ENCODE measurements around the gene TTC38. TPM values are rescaled to one million over a fixed set of nuclear protein-coding genes. Genes with fewer than 3 reads are reported as not detected.

Gene TTC38
- total RNA-seq = 18.8 and 34.7 TPM in 2 replicates

DNA sequence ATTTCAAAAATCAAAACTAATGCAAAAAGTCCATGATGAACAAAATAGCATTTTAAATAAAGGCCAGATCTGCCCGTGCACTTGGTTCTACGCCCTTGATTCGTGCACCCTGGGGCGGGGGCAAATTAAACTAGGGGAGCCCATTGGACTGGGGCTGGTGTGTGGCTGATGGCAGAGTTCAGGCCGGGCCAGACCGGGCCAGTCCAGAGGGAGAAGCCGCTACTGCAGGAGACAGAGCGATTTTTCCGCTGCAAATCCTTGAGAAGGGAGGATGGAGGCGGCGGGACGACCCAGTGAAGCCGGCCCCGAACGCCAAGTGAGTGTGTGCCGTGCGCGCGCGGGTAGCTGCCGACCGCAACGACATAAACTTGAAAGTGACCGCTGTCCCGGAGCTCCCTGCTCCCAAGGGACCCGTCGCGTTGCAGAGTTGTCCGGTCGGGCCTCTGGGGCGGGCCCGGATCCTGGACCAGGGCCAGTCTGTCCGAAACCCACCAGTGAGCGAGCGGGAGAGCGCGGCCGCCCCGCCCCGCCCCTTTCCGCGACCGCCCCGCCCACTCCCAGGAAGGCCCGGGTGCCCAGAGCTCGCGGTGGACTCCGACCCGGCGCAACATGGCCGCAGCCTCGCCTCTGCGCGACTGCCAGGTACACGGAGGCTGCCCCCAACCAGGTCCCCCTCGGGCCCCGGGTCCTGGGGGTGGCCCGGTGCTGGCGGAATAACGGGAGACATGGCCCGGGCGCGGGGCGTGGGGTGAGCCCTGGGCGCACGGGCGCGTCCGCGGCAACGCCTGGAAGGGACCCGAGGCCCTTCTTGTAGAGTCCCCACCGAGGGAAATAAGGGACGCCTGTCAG, at the start of gene TTC38:
TTC38 (plus strand) TSS at position 578 of the 849 bp plus-strand sequence; CDS start at position 610, 32 bp downstream.

DNA sequence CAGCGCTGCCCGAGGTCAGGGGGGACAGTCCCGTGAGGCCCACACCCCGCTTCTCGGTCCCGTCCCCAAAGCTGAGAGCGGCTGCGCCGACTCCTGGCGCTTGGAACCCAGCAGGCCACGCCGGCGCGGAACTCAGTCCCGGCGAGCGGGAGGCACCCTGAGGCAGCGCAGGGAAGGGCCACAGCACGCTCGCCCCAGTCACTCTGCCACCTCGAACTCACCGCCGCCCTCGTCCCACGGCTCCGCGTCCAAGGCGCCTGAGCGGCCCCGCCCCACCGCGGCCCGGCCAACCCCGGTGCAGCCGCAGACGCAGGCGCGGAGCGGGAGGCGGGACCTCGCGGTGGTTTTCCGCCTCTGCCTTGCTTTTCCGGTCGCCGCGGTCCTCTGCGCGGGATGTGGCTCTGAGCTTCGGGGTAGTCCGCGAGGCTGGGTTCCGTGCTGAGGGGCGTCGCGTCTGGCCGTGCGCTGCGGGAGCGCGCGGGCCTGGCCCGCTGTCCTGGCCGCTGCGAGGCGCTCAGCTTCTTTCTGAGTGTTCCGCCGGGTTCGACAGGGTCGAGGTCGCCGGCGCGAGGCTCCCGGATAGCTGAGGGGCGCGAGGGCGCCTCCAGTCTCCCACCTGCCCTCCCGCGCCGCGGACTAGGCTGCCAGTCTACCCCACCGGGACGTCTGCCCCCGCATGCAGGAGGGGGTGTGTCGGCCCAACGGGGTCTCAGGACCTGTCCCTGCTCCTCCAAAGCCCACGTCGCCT, 17.6 kb upstream of the TTC38 start, which contains the start of gene CDPF1:
CDPF1 (minus strand) TSS at position 259 of the 748 bp plus-strand sequence. CDS start 2,009 bp downstream, outside the sequence.

DNA sequence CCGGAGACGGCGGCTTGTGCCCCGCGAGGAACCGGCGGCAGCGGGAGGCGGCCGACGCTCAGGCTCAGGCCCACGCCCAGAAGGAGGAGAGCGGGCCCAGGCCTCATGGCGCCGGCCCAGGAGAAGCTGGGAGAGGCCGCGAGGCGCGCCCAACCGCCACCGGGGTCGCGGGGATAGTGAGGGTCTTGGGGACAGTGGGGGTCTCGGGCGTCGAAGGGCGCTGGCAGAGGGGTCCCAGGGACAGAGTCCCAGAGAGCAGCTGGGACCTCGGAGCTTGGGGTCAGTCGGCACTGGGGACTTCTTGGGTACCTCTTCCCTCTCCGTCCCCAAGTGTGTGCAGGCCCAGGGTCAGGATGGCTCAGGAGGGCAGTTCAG, 4.6 kb upstream of the TTC38 start, which contains the start of gene PKDREJ:
PKDREJ (minus strand) TSS at position 128 of the 375 bp plus-strand sequence; CDS start at position 107, 21 bp downstream.

DNA sequence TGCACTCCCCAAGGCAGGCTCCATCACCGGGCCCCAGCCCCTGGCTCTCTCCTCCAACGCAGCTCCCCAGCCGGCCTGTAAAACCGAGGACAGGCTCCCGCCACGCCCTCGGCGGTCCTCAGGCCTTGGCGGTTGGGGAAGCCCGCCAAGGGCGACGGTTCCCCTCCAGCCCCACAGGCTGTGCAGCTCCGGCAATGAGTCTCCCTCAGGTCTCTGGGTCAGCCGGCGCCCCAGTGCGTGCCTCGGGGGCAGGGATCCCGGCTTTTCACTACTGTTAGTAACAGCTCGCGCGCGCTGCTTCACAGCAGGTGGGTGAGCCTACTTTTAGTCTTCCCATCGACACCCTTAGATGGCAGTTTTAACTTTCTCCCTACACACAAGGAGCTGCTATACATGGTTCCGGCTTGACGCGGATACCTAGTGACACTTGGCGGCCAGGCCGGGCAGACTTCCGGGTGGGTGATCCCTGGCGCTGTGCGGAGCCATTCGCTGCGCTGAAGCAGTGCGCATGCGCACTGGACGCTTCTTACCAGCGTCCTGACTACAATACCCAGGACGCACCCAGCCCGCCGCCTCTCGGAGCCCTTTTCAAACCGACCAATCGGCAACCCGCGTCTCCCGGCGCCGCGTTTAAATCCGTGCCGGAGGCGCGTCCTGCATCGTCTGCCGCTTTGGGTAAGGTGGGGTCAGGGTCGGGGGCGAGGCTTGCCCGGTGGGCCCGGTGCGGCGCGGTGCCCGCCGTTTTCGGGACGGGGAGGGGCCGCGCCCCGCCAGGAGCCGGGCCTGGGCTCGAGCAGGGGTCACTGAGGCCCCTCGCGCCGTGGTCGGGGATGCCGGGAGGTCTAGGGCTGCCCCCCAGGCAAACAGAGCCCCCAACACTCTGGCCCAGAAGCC, 28.7 kb downstream of the TTC38 start, which contains the start of gene GTSE1:
GTSE1 (plus strand) TSS at position 614 of the 894 bp plus-strand sequence. CDS start 531 bp downstream, outside the sequence.

DNA sequence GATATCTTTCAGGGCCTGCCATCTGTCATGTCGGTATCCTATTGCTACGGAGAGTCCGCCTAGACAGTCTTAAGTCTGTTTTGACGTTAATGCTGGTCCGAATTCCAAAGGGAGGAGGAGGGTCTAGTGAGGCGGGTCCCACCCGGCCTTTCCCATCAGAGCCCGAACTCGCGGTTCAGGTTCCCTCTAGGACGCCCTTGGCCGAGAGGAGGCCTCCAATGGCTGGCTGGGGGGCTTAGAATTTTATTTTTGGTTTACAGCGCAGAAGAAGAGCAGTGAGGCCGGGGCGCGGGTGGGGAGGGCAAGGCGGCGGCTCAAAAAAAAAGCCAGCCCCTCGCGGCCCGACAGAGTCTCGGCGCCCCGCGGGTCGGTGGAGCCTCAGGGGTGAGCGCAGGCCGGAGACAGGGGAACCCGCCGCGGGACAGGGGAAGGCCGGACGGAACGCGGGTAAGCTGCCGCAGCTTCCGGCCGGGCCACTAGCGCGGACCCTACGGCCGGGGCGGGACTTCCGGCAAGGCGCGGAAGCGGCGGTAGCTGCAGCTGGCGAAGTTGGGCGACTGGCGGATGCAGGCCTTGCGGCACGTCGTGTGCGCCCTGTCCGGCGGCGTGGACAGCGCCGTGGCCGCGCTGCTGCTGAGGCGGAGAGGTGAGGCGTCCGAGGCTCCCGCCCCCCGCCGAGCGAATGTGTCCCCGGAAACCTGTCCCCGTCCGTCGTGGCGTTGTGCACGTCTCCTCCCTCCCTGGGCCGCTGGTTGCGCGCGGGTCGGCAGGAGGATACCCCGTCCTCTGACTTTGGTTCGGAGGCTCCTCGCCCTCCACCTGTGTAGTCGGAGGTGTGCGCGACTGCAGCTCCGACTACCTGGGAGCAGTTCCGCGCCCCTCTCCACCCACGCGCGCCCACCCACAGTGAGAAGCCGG, 67.7 kb downstream of the TTC38 start, which contains the start of gene TRMU:
TRMU (plus strand) TSS at position 514 of the 918 bp plus-strand sequence; CDS start at position 565, 51 bp downstream.

Other genes starting within 250 kb of the TTC38 start
- gene PPARA, start 117.5 kb upstream of the TTC38 start, total RNA-seq = 9.9 and 14.7 TPM in 2 replicates
- gene CDPF1, start 17.7 kb upstream of the TTC38 start, total RNA-seq = 13.2 and 24.3 TPM in 2 replicates
- gene PKDREJ, start 4.7 kb upstream of the TTC38 start, total RNA-seq = not detected in 2 replicates
- 3.6 and 5.8 TPM in 2 replicates for gene GTSE1, start 28.9 kb downstream of the TTC38 start, total RNA-seq
- gene TRMU, start 67.7 kb downstream of the TTC38 start, total RNA-seq = 33.7 and 37.5 TPM in 2 replicates